SJSA1 (cell line): ENCODE data around the gene CIB2. TPM values are rescaled to one million over a fixed set of nuclear protein-coding genes. Genes with fewer than 3 reads are reported as not detected.

Experiments
- DNase-seq, 2 experiments: peaks; one replicate each; pipeline ENCODE4 v3.0.0-alpha.2; 2015 to 2020; ENCODE audit warnings: low spot score in 2 of 2, low read depth in 1 of 2
- H3K27ac ChIP-seq: fragments of 250-450 bp; sonication (Bioruptor Pico); 2 replicates; pipeline ENCODE4 v1.5.1; 2020; ENCODE audit warnings: mild to moderate bottlenecking, moderate library complexity
- H3K27me3 ChIP-seq: fragments of 250-450 bp; sonication (Bioruptor Pico); replicated peaks from 2 replicates; pipeline ENCODE4 v1.5.1; 2020; ENCODE audit warnings: mild to moderate bottlenecking, moderate library complexity
- H3K36me3 ChIP-seq: fragments of 250-450 bp; sonication (Bioruptor Pico); 2 replicates; pipeline ENCODE4 v1.5.1; 2020; ENCODE audit warnings: mild to moderate bottlenecking
- H3K4me1 ChIP-seq: fragments of 250-450 bp; sonication (Bioruptor Pico); replicated peaks from 2 replicates; pipeline ENCODE4 v1.6.1; 2021; ENCODE audit warnings: mild to moderate bottlenecking
- H3K4me3 ChIP-seq: fragments of 250-450 bp; sonication (Bioruptor Pico); 2 replicates; pipeline ENCODE4 v1.5.1; 2020; ENCODE audit warnings: mild to moderate bottlenecking
- H3K9me3 ChIP-seq: fragments of 250-450 bp; sonication (Bioruptor Pico); replicated peaks from 2 replicates; pipeline ENCODE4 v1.5.1; 2020; ENCODE audit warnings: mild to moderate bottlenecking
- total RNA-seq: library from RNA; depleted of rRNA; stranded (reverse); fragments of >200 nt; shearing (Covaris generic); gene quantifications from 2 replicates; pipeline ENCODE4 v1.2.3, GENCODE V29; 2014; rRNA removed

The CIB2 gene
- total RNA-seq, 1 experiment from 2014 or later = 3.2 TPM

DNA sequence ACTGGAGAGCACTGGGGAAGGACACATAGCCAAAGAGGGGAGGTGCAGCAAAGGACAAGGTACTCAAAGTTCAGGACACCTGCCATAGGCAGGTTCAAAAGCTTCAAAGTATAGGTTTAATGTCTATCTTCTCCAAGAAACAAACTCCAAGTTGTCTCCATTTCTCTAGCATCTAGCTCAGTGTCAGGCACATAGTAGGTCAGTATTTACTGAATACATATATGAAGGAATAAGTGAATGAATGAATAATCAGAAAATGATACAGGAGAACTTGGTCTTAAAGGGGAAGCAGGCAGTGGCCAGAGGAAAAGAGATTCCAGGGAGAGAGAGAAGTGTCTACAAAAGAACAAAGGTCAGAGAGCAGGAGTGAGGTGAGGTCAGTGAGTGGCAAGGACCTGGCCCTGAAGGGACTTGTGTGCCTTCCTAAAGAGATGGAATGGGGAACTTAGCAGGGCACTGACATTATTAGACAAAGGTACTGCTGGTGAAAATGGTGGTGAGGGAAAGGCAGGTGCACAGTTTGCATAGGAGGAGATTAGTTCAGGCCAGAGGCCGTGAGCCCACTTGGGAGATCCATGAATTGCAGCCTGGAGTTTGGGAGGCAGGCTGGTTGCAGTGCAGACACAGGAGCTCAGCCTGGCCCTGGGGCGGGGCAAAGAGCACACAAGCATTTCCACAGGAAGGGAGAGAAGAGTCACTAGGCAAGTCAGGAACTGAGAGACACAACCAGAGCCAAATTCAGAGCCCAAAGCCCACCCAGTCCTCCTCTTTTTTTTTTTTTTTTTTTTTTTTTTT is 75.1 kb downstream of the CIB2 start:
- H3K9me3 ChIP-seq = no peaks in the 10 kb centered on the region; the same call in 1 of the 2 replicates
- peaks cover 24% of the 10 kb centered on the region for H3K36me3 ChIP-seq
- peaks cover 37% of the 10 kb centered on the region for H3K4me1 ChIP-seq
- DNase-seq = no peak
- H3K27me3 ChIP-seq = no peaks in the 10 kb centered on the region
- H3K4me3 ChIP-seq = no peak overlapping the region
- no peak overlapping the region for H3K27ac ChIP-seq

DNA sequence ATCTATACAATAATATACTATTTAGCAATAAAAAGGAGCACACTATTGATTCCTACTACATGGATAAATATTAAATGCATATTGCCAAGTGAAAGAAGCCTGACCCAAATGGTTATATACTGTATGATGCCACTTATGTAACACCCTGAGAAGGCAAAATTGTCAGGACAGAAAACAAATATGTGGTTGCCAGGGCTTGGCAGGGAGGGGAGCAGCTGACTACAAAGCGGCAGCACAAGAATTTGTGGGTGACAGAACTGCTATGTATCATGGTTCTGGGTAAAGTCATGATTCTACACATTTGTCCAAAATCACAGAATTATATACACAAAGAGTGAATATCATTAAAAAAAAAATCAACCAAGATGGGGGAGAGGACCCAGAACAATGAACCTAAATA is 76.3 kb downstream of the CIB2 start:
- no peak for DNase-seq
- Histone ChIP-seq H3K4me1 (peaks cover 46% of the 10 kb centered on the region), H3K27me3 (no peaks in the 10 kb centered on the region), H3K27ac (no peak overlapping the region), H3K4me3 (no peak overlapping the region), H3K9me3 (no peaks in the 10 kb centered on the region; the same call in 1 of the 2 replicates), H3K36me3 (peaks cover 30% of the 10 kb centered on the region)

Other genes with a start within 250 kb of the CIB2 start
- gene TBC1D2B, start 53.7 kb downstream of the CIB2 start, total RNA-seq = 27.5 and 28.2 TPM in 2 replicates
- gene SH2D7, start 38.9 kb downstream of the CIB2 start, total RNA-seq = not detected in 2 replicates
- 64.6 and 66.8 TPM in 2 replicates for gene IDH3A, start 17.9 kb upstream of the CIB2 start, total RNA-seq
- not detected in 2 replicates for gene ACSBG1, start 103.1 kb upstream of the CIB2 start, total RNA-seq
- 0.09 and 0.16 TPM in 2 replicates for gene DNAJA4, start 133.1 kb upstream of the CIB2 start, total RNA-seq
- 103 and 171 TPM in 2 replicates for gene SKIC8, start 168.2 kb upstream of the CIB2 start, total RNA-seq
- gene CRABP1, start 208.9 kb upstream of the CIB2 start, total RNA-seq = not detected in 2 replicates